ENCODE measurements around the gene ADGRV1.
"Not testable (repeated sequence)": the region's sequence is repeated elsewhere in the genome, so short reads cannot be mapped to it uniquely, and the experiment has no call there.

Gene ADGRV1

DNA sequence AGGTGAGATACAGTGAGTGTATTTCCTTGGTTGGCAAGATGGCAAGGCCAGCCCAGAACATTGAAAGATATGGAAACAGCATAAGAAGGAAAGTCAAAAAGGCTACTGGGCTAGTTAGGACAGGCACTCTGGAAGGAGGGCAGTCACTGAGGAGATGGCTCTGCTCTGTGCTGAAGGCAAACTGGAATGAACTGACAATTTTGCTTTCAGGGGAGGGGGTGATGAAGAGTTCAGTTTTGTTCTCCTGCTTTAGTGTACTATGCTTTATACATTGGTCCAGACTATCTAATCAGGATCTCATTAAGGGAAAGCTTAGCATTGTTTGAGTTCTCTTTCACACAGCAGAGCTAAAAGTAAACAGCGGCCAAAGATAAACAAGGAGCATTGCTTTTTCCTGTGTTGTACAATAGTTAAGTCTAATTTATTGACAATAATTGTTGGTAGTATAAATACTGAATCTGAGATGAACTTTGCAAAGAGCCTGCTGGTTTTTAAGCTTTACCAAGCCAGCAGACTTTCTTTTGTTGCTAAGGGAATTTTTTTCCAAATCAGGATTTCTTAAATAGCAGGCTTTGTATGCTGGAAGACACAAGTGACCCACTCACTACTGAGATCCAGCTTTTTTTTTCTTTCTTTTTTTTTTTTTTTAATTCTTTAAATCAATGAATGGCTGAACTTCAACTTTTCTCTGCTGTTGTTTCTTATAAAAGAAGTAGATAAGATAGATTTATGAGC, 469.0 kb downstream of the ADGRV1 start:
- no peak for DNase-seq (ENCODE audit: low spot score)

DNA sequence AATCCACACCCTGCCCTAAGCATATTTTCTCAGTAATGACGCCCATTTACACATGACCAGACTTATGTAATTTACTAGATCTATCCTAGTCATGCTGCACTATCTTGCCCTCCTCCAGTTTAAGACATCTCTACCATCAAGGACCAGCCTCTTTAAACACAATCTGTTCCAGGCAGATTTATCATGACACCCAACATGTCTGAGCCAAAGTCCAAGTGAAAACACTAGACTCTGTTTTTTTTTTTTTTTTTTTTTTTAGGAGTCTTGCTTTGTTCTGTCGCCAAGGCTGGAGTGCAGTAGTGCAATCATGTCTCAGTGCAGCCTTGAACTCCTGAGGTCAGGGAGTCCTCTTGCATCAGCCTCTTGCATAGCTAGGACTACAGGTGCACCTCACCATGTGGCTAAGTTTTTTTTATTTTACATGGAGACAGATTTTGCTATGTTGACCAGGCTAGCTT, 469.9 kb downstream of the ADGRV1 start:
- DNase-seq (ENCODE audit: low spot score): no peak

- DNase-seq (ENCODE audit: low spot score): no peak
Measured at GRCh38 chr5:91030521-91031401, 472.2 kb downstream of the ADGRV1 start.

DNA sequence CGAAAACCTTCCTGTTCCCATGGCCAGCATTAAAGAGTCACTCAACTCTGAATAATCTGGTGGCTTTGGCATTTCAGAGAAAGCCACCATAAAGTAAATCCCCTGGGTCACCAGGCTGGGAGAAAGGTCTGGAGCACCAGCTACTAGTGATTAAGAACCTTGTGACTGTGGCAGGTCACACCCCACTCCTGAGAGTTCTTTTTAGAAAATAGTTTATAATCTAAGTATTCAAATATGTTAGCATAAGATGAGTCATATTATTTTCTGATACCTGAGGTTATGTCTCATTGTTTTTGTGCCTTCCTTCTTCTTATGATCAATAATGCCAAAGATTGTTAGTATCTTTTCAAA, 472.8 kb downstream of the ADGRV1 start:
- no peak for DNase-seq (ENCODE audit: low spot score)

DNA sequence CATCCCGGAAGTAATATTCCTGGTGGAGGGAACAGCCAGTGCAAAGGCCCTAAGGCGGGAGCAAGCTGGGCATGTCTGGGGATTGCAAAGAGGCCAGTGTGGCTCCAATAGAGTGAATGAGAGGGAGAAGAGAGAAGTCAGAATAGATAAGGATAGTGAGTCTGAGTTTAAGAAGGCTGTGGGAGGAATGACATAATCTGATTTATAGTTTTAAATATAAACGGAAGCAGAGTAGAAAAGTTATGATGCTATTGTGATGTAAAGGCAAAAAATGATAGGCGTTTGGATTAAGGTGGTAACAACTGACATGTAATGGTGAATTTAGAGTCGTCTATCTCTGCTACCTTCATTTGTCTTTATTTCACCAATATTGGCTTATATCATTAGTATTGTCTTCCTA, 473.5 kb downstream of the ADGRV1 start:
- DNase-seq (ENCODE audit: low spot score): no peak

DNA sequence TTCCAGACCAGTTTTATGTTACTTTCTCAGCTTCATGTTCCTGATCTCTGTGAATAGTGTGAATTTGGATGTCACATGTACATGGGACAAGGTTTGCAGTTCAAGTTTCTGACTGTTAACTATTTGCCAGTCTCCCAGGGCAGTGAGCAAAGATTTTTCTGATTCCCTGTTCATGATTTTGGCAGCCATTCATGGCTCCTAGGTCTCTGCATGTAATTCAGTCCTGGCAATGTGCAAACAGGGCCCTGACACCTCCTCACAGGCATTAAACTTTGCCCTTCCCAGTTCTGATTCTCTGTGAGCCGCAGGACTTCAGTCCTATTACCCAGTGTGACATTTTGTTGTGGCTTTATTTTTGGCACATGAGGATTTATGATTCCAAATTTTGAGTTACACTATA, 474.8 kb downstream of the ADGRV1 start:
- DNase-seq (ENCODE audit: low spot score): no peak

DNA sequence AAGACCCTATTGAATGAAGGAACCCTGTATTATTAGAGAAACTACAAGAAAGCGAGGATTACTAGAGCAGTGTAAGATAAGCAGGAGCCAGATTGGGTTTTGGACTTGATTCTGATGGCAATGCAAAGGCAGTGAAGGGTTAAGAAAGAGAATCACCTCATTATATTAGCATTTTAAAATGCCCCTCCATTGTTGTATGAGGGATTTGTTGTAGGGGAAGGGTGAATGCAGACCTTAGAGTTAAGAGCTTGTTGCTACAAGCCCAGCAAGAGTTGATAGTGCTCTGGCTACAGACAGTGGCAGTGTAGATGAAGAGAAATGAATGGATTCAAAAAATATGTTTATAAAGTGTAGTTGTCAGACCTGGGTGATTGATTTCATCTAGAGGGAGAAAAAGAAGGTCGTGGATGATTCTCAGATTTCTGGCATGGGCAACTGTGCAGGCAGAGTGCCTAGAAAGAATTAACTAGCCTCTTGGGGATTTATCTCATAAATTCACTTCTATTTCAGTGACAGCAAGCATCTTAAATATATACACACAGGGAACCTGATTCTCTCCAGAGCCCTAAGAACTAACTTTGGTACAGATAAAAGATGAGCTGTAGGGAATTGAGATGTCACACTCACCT, 479.7 kb downstream of the ADGRV1 start:
- DNase-seq (ENCODE audit: low spot score): no peak

- DNase-seq (ENCODE audit: low spot score): not testable (repeated sequence)
Measured at GRCh38 chr5:91041132-91041531, 482.5 kb downstream of the ADGRV1 start.

DNA sequence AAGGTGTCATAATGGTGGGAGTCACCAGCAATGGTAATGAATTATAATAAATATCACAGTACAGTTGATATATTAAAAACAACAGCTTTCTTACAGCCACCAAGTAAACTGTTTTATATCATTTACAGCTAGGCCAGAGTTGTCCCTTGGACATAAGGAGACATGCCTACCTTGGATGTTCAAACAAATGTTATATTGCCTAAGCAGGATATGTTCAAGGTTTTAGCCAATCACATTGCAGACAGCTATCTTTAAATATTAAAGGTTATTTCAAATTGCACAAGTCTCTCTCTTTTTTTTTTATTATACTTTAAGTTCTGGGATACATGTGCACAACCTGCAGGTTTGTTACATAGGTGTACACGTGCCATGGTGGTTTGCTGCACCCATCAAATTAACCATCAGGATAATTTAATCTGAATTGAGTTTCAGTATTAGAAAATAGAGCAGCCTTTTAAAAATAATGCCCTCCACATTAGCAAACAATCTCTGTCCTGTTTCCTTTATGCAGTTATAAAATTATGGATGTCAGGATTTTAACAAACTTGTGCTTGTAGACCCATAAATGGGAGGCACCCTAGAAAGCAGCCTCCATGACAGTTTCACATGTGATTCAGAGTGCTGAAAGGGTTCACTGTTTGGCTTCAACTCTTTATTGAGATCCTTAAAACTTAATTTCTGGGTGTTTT, 483.8 kb downstream of the ADGRV1 start:
- no peak for DNase-seq (ENCODE audit: low spot score)

DNA sequence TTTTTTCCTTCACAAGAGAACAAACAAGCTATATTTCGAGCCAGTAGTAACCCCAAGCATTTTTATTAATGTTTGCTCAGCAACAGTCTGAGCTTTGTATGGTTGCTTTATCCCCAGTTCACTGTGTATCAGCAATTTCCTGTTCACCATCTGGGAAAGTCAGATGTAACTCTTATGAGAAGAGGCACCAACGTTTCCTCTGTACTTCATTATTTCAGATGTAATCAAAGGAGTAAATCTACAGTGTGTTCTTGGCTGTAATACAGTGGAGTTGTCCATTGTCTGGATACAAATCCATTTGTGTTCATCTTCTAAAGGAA, 484.3 kb downstream of the ADGRV1 start:
- DNase-seq (ENCODE audit: low spot score): no peak

GRCh38 chr5:91048073-91048472, 489.5 kb downstream of the ADGRV1 start:
- DNase-seq (ENCODE audit: low spot score): no peak

- no peak for DNase-seq (ENCODE audit: low spot score)
Measured at GRCh38 chr5:91049112-91049511, 490.5 kb downstream of the ADGRV1 start.

DNA sequence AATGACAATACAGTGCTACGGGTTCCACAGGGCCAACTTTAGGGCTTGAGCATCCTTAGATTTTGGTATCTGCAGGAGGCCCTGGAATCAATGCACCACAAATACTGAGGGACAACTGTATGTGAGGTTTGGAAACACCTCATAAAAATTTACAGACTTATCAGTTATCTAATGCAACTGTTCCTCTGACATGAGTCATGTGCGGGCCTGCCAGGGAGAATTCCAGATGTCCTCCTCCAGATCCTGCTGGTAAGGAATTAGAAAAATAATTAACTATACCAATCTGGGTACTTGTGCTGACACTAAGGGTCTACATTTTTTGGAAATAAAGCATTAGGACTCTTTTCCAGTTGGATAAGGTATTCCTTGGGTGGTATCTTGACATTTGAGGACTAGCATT, 491.2 kb downstream of the ADGRV1 start:
- peak; percentile 40 for DNase-seq (ENCODE audit: low spot score)

- DNase-seq (ENCODE audit: low spot score): not testable (repeated sequence)
Measured at GRCh38 chr5:91052411-91052810, 493.8 kb downstream of the ADGRV1 start.

- DNase-seq (ENCODE audit: low spot score): no peak
Measured at GRCh38 chr5:91052977-91053740, 494.6 kb downstream of the ADGRV1 start.

DNA sequence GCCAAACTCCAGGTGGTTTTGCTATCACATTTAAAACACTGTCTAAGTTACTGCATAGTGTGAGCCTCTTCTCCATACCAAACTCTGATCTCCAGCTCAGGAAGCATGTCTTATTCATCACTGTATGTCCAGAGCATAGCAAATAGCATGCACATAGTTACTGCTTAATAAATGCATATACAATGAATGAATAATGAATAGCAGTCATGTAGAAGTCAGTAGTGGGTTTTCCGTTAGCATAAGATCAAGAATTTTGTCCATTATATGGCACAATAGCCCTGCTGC, 495.1 kb downstream of the ADGRV1 start:
- DNase-seq (ENCODE audit: low spot score): no peak

GRCh38 chr5:91058155-91058554, 499.6 kb downstream of the ADGRV1 start:
- DNase-seq (ENCODE audit: low spot score): no peak

DNA sequence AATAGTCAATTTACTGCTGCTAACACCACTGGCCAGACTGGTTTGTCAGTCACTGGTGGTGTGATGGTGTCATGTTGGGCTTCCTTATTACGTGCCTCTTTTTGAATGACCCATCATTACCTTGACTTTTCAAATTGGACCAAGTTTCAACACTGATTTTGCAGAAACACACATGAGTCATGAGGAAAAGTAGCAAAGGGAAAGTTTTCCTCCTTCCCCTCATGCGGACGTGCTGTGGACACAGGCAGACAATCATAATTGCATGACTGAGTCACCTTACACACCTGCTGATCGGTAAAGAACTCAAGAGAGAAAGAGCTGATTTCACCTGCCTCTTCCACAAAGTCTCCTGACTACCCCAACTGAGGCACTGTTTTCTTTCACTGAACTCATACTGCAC, 500.0 kb downstream of the ADGRV1 start:
- DNase-seq (ENCODE audit: low spot score): no peak

DNA sequence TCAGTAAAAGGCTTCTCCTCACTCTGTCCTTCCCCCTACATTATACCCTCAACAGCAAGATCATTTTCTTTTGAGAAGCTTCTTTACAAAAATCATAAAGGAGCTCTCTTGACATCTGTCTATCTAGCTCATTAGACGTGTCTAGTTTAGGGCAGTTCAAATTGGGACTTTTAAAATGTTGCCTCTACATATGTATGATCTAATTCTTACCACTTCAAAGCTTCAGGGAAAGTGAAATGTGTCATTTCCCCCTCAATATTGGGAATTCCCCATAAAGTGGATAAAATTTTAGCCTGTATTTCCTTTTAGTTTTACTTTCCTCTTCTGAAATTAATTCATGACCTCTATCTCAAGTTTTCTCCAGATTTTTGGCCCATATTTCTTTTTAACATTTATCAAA, 500.8 kb downstream of the ADGRV1 start:
- DNase-seq (ENCODE audit: low spot score): no peak

DNA sequence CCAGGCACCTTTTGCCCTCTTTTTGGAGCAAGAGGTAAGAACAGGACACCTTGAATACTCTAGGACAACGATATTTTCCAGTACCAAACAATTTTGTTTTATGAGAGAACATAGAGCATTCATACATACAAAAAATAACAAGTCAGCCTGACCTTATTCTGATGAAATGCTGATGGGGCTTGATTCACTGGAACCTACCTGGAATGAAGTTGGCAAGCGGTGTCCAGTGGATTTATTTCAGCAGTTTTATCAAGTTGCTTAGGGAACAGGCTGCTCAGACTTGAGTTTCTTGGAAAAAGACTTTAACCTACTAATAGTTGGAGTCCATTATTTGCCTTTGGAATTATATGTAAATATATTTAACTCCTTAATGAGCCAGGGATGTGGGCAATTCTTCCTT, 502.5 kb downstream of the ADGRV1 start:
- no peak for DNase-seq (ENCODE audit: low spot score)

- DNase-seq (ENCODE audit: low spot score): no peak
Measured at GRCh38 chr5:91061946-91062562, 503.5 kb downstream of the ADGRV1 start.
